GM21360 (cell line): ENCODE measurements around the gene PDZRN3.

Experiments
- ATAC-seq: cut with Tn5 transposase; IDR thresholded peaks from one replicate; pipeline ENCODE4 v1.9.1; 2021; ENCODE audit warnings: mild to moderate bottlenecking, moderate library complexity; ENCODE audit not compliant: unreplicated experiment

PDZRN3 gene

GRCh38 chr3:73432023-73432705 is 192.6 kb downstream of the PDZRN3 start:
- ATAC-seq: no peak

DNA sequence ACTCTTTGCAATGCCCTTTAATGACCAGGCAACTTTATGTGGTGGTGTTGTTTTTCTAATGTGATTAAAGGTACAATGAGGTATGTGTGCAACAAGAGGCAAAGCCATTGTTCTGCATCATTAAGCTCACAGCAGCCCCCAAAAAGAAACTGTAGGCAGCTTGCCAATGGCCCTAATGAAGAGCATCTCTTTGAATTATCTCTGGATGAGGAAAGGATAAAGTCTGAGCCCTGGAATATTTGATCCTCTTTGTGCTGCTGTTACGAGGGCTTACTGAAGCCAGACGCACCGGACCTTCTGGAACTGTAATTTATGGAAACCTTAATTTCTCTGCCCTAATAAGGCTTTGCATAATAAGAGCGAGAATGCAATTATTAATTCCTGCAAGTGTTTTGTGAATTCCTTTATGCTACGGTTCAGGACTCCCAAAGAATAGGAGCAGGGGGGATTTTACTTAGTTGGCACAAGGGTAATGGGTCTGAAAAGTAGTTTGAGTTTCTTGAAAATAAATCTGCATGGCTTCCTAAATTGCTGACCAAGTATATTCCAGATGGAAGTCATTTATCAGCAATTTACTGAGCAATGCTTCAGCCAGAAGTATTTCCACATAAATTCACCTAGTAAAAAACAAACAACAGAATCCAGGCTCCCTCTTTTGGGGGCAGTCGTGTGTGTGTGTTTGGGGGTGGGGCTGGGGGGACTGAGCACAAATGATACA is 193.4 kb downstream of the PDZRN3 start:
- no peak for ATAC-seq

GRCh38 chr3:73427048-73427706 is 197.6 kb downstream of the PDZRN3 start:
- no peak for ATAC-seq

DNA sequence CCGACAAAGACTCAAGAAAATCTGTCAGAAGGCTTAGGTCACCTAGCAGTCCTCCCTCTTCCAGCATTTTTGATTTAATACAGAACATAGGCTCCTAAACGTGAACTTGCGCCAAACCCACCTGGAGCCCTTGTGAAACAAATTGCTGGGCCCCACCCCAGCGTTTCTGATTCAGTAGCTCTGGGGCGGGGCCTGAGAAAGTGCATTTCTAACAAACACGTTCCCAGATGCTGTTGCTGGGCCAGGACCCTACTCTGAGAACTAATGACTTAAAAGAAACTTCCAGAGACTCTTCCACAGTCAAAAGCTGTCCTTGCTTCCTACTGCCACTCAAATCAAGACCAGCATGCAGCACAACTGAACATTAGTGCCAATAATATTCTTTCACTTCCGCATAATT is 198.1 kb downstream of the PDZRN3 start:
- no peak for ATAC-seq

- no peak for ATAC-seq
These were observed 201.6 kb downstream of the PDZRN3 start for GRCh38 chr3:73423116-73423515.

GRCh38 chr3:73422571-73422970 is 202.2 kb downstream of the PDZRN3 start:
- no peak for ATAC-seq

- ATAC-seq: no peak
These were observed 204.8 kb downstream of the PDZRN3 start for GRCh38 chr3:73419942-73420341.

- no peak for ATAC-seq
These were observed 205.4 kb downstream of the PDZRN3 start for GRCh38 chr3:73419179-73419803.

DNA sequence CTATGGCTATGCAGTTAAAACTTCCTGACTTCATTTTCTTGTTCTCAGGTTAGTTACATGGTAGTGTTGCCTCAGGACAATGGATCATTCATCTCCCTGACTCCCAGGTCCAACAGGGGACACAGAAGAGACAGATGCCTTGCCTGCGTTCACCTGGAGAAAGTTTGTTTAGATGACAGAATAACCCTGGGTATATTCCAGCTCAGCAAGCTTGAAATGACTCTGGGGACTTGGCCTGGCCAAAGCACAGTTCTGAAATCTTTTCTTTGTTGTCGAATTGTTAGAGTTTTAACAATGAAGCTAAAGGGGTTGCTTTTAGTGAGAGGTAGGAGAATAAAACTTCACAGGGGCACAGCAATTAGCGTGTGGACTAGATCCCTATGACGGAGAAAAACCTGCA is 206.1 kb downstream of the PDZRN3 start:
- ATAC-seq: no peak

GRCh38 chr3:73415118-73415517 is 209.6 kb downstream of the PDZRN3 start:
- ATAC-seq: no peak

GRCh38 chr3:73413619-73414018 is 211.1 kb downstream of the PDZRN3 start:
- no peak for ATAC-seq

- no peak for ATAC-seq
These were observed 212.7 kb downstream of the PDZRN3 start for GRCh38 chr3:73411993-73412392.

DNA sequence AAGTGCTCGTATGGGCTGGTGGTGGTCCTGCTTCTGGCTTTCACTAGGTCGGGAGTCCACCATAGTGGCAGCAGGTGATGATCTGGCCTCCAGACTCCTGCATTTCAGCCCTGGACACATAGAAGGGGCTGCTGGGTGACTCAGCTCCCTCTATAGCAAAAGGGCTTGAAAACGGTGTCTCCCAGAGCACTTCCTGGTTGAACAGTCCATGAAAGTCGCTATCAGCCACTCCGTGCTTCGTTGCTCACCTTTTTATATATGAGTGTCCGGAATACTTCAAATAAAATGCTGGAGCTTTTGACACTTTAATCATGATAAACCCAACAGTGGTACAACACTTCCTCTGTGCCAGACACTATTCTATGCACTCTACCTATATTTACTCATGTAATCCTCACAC is 213.2 kb downstream of the PDZRN3 start:
- ATAC-seq: no peak

DNA sequence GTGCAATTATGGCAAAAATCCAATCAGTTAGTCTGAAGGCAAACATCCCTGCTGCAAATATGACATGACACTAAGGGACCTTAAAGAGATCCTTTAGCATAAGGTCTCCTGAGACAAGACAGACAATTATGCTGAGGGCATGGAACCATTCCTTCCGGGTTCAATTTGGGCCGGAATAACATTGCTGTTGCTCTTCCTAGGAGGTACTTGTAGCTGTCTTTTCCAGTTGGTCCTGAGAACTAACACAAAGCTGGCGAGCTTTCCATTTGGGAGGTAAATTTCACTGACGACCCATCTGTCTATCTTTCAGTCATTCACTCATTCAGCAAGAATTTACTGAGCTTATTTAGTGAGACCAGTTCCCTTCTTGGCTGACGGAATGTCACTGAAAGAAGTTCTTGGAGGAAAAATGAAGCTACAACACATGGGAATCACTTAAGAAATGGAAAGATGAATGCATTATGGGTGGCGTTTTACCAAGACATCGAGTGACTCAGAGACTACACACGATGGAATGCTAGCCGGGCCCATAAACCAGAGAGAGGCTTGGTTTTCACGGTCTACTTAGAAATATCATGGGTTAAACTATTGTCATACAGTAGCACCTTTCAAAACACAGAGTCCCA is 215.5 kb downstream of the PDZRN3 start:
- no peak for ATAC-seq

GRCh38 chr3:73408634-73409033 is 216.1 kb downstream of the PDZRN3 start:
- ATAC-seq: no peak

DNA sequence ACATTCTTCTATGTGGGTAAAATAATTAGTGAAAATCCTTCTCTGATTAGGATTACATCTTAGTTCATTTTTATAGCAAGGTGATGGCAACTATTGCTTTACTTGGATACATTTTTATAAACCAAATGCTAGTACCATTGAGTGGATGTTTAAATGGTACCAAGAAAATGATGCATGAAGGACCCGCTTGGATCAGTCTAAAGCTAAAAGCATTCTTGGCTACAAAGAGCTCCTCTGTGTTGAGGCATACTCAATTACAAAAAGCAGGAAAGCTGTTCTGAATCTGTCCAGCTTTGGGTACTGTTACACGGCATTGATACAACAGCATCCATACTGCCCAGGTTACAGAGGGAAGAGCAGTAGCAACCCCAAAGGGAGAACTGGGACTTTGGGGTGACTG is 217.2 kb downstream of the PDZRN3 start:
- no peak for ATAC-seq

- no peak for ATAC-seq
These were observed 218.9 kb downstream of the PDZRN3 start for GRCh38 chr3:73405853-73406252.

DNA sequence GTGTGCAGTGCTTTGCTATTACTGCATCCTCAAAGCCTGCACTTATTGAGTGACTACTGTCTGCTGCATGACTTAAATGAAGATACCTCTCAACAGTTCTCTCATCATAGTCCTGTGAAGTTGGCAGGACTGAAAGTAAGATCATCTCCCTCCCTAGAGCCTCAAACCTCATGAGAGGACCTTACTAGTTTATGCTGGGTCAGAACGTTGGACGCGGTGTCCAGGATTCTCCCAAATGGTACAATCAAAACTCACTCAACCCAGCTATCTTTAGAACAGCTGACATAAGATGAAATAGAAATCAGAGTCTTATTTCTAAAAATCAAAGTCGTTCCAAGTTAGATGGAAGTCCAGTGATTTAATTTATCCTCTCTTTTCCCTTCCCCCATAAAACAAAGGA is 219.7 kb downstream of the PDZRN3 start:
- ATAC-seq: no peak

DNA sequence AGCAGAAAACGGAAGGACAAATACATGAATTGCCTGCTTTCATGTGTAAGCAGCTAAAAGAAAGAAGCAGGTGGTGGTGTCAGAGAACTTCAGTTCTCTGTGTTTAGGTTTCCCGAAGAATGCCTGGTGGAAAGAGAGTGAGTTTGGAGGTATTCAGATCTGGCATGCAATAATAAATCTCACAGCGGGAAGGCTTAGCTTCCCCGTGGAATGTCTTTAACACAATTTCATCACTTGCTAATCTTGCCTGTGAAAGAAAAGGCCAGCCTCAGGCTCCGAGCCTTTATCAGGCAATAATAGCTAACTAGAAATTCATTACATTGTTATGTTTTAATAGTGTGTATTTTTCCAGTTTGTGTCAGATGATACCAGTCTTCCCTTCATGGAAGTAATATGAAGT is 220.3 kb downstream of the PDZRN3 start:
- ATAC-seq: no peak

GRCh38 chr3:73403444-73403843 is 221.3 kb downstream of the PDZRN3 start:
- no peak for ATAC-seq

DNA sequence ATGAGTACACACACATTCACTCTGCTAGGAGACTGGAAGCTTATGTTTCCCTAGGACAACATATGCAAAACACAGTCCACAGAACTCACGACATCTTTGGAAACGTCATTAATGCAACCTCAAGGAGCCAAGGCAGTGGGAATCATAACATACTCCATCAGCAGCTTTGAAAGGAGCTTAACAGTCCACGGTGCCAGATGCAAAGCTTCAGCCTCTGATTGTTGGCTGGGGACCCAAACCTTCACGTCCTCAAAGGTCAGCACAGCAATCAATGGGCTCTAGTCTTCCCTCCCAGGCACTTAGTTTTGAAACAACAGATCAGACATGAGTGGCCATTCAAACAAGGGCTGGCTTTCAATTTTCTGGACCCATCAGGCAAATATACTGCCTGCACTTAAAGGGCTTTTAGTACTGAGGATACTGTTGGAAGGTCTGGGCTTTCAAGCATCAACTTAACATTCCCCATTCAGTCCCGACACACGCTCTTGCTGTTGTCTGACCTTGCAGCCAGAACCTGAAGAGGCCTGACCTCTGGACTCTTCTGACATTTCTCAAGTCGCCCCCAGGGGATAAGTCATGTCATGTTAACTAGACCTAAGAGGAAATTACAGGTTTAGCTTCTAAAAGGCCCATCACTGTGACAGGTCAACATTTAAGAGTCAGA is 223.0 kb downstream of the PDZRN3 start:
- no peak for ATAC-seq
